ENCODE data around the gene PACSIN2.

DNA sequence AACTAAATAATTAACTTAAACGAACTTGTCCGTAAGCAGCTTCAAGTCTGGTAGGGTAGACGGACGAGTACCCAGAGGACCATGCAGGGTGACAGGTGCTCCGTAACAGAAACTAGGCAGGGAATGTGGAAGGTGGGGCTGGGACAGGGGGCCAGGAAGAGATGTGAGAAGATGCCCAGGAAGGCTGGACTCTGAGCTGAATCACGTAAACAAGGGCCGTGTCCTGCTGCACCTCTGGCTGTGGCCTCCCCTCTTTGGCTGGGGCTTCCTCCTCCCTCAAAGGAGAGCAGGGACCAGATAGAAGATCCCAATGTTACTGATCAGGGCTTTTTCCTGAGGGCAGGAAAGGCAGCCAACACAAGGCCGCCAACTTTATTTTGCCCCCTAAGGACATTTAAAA lies 47.9 kb downstream of the PACSIN2 start:
- TF ChIP-seq, protein P1, sequence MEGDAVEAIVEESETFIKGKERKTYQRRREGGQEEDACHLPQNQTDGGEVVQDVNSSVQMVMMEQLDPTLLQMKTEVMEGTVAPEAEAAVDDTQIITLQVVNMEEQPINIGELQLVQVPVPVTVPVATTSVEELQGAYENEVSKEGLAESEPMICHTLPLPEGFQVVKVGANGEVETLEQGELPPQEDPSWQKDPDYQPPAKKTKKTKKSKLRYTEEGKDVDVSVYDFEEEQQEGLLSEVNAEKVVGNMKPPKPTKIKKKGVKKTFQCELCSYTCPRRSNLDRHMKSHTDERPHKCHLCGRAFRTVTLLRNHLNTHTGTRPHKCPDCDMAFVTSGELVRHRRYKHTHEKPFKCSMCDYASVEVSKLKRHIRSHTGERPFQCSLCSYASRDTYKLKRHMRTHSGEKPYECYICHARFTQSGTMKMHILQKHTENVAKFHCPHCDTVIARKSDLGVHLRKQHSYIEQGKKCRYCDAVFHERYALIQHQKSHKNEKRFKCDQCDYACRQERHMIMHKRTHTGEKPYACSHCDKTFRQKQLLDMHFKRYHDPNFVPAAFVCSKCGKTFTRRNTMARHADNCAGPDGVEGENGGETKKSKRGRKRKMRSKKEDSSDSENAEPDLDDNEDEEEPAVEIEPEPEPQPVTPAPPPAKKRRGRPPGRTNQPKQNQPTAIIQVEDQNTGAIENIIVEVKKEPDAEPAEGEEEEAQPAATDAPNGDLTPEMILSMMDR (IDR thresholded peaks at IDR 0.05): no peak
- no peak for TF ChIP-seq POLR2AphosphoS5 (IDR thresholded peaks at IDR 0.05)

Measured in breast epithelium (tissue), 3 donors.